Kidney epithelial cell (primary cell): ENCODE measurements around the gene YPEL5. TPM values are rescaled to one million over a fixed set of nuclear protein-coding genes. Genes with fewer than 3 reads are reported as not detected.
A peak's percentile ranks its signal among the peaks of the same experiment; 100 is the strongest.

Experiments
- DNase-seq: peaks from one replicate; pipeline ENCODE4 v3.0.0-alpha.2; 2010; ENCODE audit warnings: low read depth
- H3K27me3 ChIP-seq: 2 replicates; pipeline ENCODE4 v1.6.0; 2011; ENCODE audit warnings: low read length; ENCODE audit not compliant: control insufficient read depth, insufficient read depth
- H3K36me3 ChIP-seq: 2 replicates; pipeline ENCODE4 v1.5.1; 2011; ENCODE audit warnings: low read length; ENCODE audit not compliant: control insufficient read depth, insufficient read depth
- H3K4me3 ChIP-seq: 2 replicates; pipeline ENCODE4 v1.5.1; 2011; ENCODE audit warnings: low read depth, mild to moderate bottlenecking, control low read depth, low read length
- CTCF ChIP-seq: IDR thresholded peaks from 2 replicates; pipeline ENCODE4 v1.5.1; 2011; ENCODE audit warnings: mild to moderate bottlenecking, moderate library complexity, low read length, control low read depth, inconsistent platforms; ENCODE audit not compliant: insufficient read depth, poor library complexity, severe bottlenecking
- total RNA-seq: library from RNA; depleted of rRNA; stranded (reverse); fragments of >200 nt; gene quantifications from 2 replicates; pipeline ENCODE4 v1.2.3, GENCODE V29; 2015

The YPEL5 gene
- total RNA-seq, 1 donor from 2014 or later, result 71.2 TPM

GRCh38 chr2:30164131-30164925 lies 17.5 kb downstream of the YPEL5 start:
- no peak for TF ChIP-seq CTCF
- no peak for DNase-seq
- no peak overlapping the region for H3K4me3 ChIP-seq

GRCh38 chr2:30165050-30165520 lies 18.3 kb downstream of the YPEL5 start:
- Histone ChIP-seq H3K36me3 (peaks cover 2% of the 10 kb centered on the region), H3K4me3 (no peak overlapping the region), H3K27me3 (no peaks in the 10 kb centered on the region)
- peak; percentile 84 for TF ChIP-seq CTCF
- peak; percentile 78 for DNase-seq

More at GRCh38 chr2:30164131-30164925, 17.5 kb downstream of the YPEL5 start:
- no peaks in the 10 kb centered on the region for H3K27me3 ChIP-seq
- H3K36me3 ChIP-seq, result peaks cover 2% of the 10 kb centered on the region

- no peak overlapping the region for H3K4me3 ChIP-seq
- DNase-seq, result no peak
- H3K27me3 ChIP-seq, result no peaks in the 10 kb centered on the region
- no peaks in the 10 kb centered on the region for H3K36me3 ChIP-seq
- TF ChIP-seq CTCF, result no peak
These were observed 18.8 kb downstream of the YPEL5 start for GRCh38 chr2:30165617-30166016.

GRCh38 chr2:30172627-30173026 lies 25.8 kb downstream of the YPEL5 start:
- no peak overlapping the region for H3K4me3 ChIP-seq
- TF ChIP-seq CTCF, result no peak
- no peaks in the 10 kb centered on the region for H3K27me3 ChIP-seq
- no peaks in the 10 kb centered on the region for H3K36me3 ChIP-seq
- DNase-seq, result no peak

- no peak for TF ChIP-seq CTCF
- no peak overlapping the region for H3K4me3 ChIP-seq
- peaks cover 3% of the 10 kb centered on the region for H3K27me3 ChIP-seq
- DNase-seq, result no peak
- H3K36me3 ChIP-seq, result no peaks in the 10 kb centered on the region
These were observed 30.6 kb downstream of the YPEL5 start for GRCh38 chr2:30177440-30177839.

GRCh38 chr2:30177956-30178355 lies 31.1 kb downstream of the YPEL5 start:
- H3K27me3 ChIP-seq, result peaks cover 3% of the 10 kb centered on the region
- H3K36me3 ChIP-seq, result no peaks in the 10 kb centered on the region
- no peak for DNase-seq
- no peak for TF ChIP-seq CTCF
- H3K4me3 ChIP-seq, result no peak overlapping the region
